Uterus (tissue), 4 donors: Measurements from ENCODE around the gene EPHA8. TPM values are rescaled to one million over a fixed set of nuclear protein-coding genes. Genes with fewer than 3 reads are reported as not detected.

Experiments used
- DNase-seq, 2 donors: peaks; one replicate each; pipeline ENCODE4 v3.0.0-alpha.2; 2019 to 2020
- H3K27ac ChIP-seq, 2 donors: fragments of 200-600 bp; sonication (generic); 1 replicate in 1 of 2; 2 replicates in 1 of 2; pipeline ENCODE4 v1.5.1; 2016 to 2018
- H3K27me3 ChIP-seq, 2 donors: fragments of 200-600 bp; sonication (generic); one replicate each; pipeline ENCODE4 v1.5.1; 2018 to 2019; ENCODE audit warnings: control low read depth in 1 of 2
- H3K36me3 ChIP-seq, 2 donors: fragments of 200-600 bp; sonication (generic); one replicate each; pipeline ENCODE4 v1.5.1; 2019; ENCODE audit warnings: control low read depth in 1 of 2
- H3K4me1 ChIP-seq, 2 donors: fragments of 200-600 bp; sonication (generic); one replicate each; pipeline ENCODE4 v1.5.1; 2018 to 2019; ENCODE audit warnings: control low read depth in 1 of 2
- H3K4me3 ChIP-seq, 2 donors: fragments of 200-600 bp; sonication (generic); 1 replicate in 1 of 2; 2 replicates in 1 of 2; pipeline ENCODE4 v1.5.1; 2018 to 2019; ENCODE audit warnings: mild to moderate bottlenecking in 1 of 2
- H3K9me3 ChIP-seq, 2 donors: fragments of 200-600 bp; sonication (generic); one replicate each; pipeline ENCODE4 v1.5.1; 2019; ENCODE audit warnings: control low read depth in 1 of 2
- CTCF ChIP-seq, 4 experiments: fragments of 200-600 bp in 2 of 4; fragments of 450-650 bp in 2 of 4; sonication (generic) in 2 of 4; IDR thresholded peaks; one replicate each; pipeline ENCODE4 v1.5.1; 2016 to 2019; ENCODE audit warnings: antibody characterized with exemption in 4 of 4, mild to moderate bottlenecking in 2 of 4, moderate library complexity in 1 of 4
- POLR2A ChIP-seq, 2 donors: fragments of 450-650 bp; IDR thresholded peaks; one replicate each; pipeline ENCODE4 v1.6.1; 2016; ENCODE audit warnings: antibody characterized with exemption in 2 of 2, mild to moderate bottlenecking in 1 of 2, moderate library complexity in 1 of 2
- intact Hi-C: fragments of 100-400 bp; cut with DNase I; formaldehyde crosslinking; loops from one replicate; pipeline ENCODE4 v1.15.1; 2023; ENCODE audit warnings: low total_unique reads
- total RNA-seq, 4 donors: library from RNA; depleted of rRNA in 3 of 4; stranded (reverse); fragments of >200 nt in 3 of 4; gene quantifications; one replicate each; pipeline versions ENCODE4 v1.1.0 to v1.2.4, GENCODE V29; 2014 to 2023
- donor health status: DM: yes; HTN: yes; CAD: no.

EPHA8 gene
- total RNA-seq, 4 donors from 2014 or later = 0.07 TPM; not detected in 3

- no peaks in the 10 kb centered on the region for H3K27me3 ChIP-seq
- H3K27ac ChIP-seq = no peak overlapping the region
- DNase-seq = no peak
- TF ChIP-seq CTCF (IDR thresholded peaks at IDR 0.05) (no peak), POLR2A (IDR thresholded peaks at IDR 0.05) (no peak)
- intact Hi-C loops = loop anchor here (5.0 kb wide), 1 partner anchor 224 kb away; no protein-coding TSS in a partner anchor
- no peak overlapping the region for H3K4me3 ChIP-seq
- no peaks in the 10 kb centered on the region for H3K4me1 ChIP-seq
- no peaks in the 10 kb centered on the region for H3K36me3 ChIP-seq
- no peaks in the 10 kb centered on the region for H3K9me3 ChIP-seq
Observed at GRCh38 chr1:22641247-22641646, 78.0 kb downstream of the EPHA8 start.

GRCh38 chr1:22641906-22642636 is 78.8 kb downstream of the EPHA8 start:
- H3K4me3 ChIP-seq = no peak overlapping the region
- H3K4me1 ChIP-seq = no peaks in the 10 kb centered on the region
- no peaks in the 10 kb centered on the region for H3K36me3 ChIP-seq
- no peaks in the 10 kb centered on the region for H3K9me3 ChIP-seq
- intact Hi-C loops = loop anchor here (5.0 kb wide), 1 partner anchor 225 kb away; no protein-coding TSS in a partner anchor
- peak; percentile 83 to 95 (median 88) for TF ChIP-seq CTCF (IDR thresholded peaks at IDR 0.05)
- TF ChIP-seq POLR2A (IDR thresholded peaks at IDR 0.05) = peak in 1 of 2 donors; percentile 20
- H3K27ac ChIP-seq = no peak overlapping the region
- peak; percentile 73 to 84 for DNase-seq
- H3K27me3 ChIP-seq = no peaks in the 10 kb centered on the region

- H3K9me3 ChIP-seq = no peaks in the 10 kb centered on the region
- no peak for DNase-seq
- H3K4me3 ChIP-seq = no peak within 1 kb of the TSS
- H3K4me1 ChIP-seq = no peaks in the 10 kb centered on the region
- TF ChIP-seq CTCF (IDR thresholded peaks at IDR 0.05) (no peak), POLR2A (IDR thresholded peaks at IDR 0.05) (no peak)
- H3K36me3 ChIP-seq = no peaks in the 10 kb centered on the region
- intact Hi-C loops = loop anchor here (5.0 kb wide), 1 partner anchor 226 kb away; no protein-coding TSS in a partner anchor
- H3K27ac ChIP-seq = no peak within 1 kb of the TSS
- no peaks in the 10 kb centered on the region for H3K27me3 ChIP-seq
Observed at GRCh38 chr1:22643381-22643780, 80.1 kb downstream of the EPHA8 start, which contains the start of gene C1QC. TSS of gene C1QC (plus strand) at chr1:22643633. CDS start at chr1:22644024, 391 bp downstream.

- Histone ChIP-seq H3K4me1 (no peaks in the 10 kb centered on the region), H3K4me3 (no peak overlapping the region), H3K27ac (no peak overlapping the region), H3K9me3 (no peaks in the 10 kb centered on the region), H3K27me3 (no peaks in the 10 kb centered on the region), H3K36me3 (no peaks in the 10 kb centered on the region)
- TF ChIP-seq CTCF (IDR thresholded peaks at IDR 0.05) = no peak
- no peak for DNase-seq
- intact Hi-C loops = loop anchor here (5.0 kb wide), 1 partner anchor 227 kb away; no protein-coding TSS in a partner anchor
Observed at GRCh38 chr1:22643928-22644327, 80.6 kb downstream of the EPHA8 start.

GRCh38 chr1:22645931-22646330 is 82.6 kb downstream of the EPHA8 start:
- H3K4me3 ChIP-seq = no peak overlapping the region
- no peak for DNase-seq
- intact Hi-C loops = no loop called here

More at GRCh38 chr1:22645931-22646330, 82.6 kb downstream of the EPHA8 start:
- no peaks in the 10 kb centered on the region for H3K36me3 ChIP-seq
- no peaks in the 10 kb centered on the region for H3K9me3 ChIP-seq
- no peak for TF ChIP-seq POLR2A (IDR thresholded peaks at IDR 0.05)
- H3K4me1 ChIP-seq = no peaks in the 10 kb centered on the region
- H3K27me3 ChIP-seq = no peaks in the 10 kb centered on the region
- H3K27ac ChIP-seq = no peak overlapping the region
